ENCODE data around the gene PACS2.
A peak's percentile ranks its signal among the peaks of the same experiment; 100 is the strongest.
"Not testable (repeated sequence)": the region's sequence is repeated elsewhere in the genome, so short reads cannot be mapped to it uniquely, and the experiment has no call there.

PACS2 gene

DNA sequence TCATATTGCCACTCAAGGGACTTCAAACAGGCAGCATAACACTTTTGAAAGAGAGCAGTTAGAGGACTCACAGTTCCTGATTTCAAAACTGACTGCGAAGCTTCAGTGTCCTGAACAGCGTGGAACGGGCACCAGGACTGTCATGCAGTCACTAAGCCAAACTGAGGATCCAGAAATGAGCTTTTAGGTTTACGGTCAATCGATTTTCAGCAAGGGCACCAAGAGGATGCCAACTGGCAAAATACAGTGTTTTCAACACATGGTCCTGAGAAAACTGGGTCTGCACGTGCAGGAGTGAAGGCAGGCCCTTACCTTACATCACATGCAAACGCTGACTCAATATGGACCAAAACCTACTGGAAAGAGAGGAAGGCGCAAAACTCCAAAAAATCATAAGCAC is 29.4 kb upstream of the PACS2 start:
- TF ChIP-seq, protein P1, sequence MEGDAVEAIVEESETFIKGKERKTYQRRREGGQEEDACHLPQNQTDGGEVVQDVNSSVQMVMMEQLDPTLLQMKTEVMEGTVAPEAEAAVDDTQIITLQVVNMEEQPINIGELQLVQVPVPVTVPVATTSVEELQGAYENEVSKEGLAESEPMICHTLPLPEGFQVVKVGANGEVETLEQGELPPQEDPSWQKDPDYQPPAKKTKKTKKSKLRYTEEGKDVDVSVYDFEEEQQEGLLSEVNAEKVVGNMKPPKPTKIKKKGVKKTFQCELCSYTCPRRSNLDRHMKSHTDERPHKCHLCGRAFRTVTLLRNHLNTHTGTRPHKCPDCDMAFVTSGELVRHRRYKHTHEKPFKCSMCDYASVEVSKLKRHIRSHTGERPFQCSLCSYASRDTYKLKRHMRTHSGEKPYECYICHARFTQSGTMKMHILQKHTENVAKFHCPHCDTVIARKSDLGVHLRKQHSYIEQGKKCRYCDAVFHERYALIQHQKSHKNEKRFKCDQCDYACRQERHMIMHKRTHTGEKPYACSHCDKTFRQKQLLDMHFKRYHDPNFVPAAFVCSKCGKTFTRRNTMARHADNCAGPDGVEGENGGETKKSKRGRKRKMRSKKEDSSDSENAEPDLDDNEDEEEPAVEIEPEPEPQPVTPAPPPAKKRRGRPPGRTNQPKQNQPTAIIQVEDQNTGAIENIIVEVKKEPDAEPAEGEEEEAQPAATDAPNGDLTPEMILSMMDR (IDR thresholded peaks at IDR 0.05; ENCODE audit: low read depth, low read length) = no peak
- no peak for TF ChIP-seq POLR2A (IDR thresholded peaks at IDR 0.05; ENCODE audit: extremely low read depth, insufficient read length)
- no peak for TF ChIP-seq MYC (IDR thresholded peaks at IDR 0.05; ENCODE audit: low read depth, low read length)
- TF ChIP-seq, protein P2, sequence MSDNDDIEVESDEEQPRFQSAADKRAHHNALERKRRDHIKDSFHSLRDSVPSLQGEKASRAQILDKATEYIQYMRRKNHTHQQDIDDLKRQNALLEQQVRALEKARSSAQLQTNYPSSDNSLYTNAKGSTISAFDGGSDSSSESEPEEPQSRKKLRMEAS (IDR thresholded peaks at IDR 0.05; ENCODE audit: low read depth, low read length) = no peak
- H3K4me3 ChIP-seq (ENCODE audit: low read depth, low read length) = no peak overlapping the region
- DNase-seq (ENCODE audit: low read depth) = no peak

DNA sequence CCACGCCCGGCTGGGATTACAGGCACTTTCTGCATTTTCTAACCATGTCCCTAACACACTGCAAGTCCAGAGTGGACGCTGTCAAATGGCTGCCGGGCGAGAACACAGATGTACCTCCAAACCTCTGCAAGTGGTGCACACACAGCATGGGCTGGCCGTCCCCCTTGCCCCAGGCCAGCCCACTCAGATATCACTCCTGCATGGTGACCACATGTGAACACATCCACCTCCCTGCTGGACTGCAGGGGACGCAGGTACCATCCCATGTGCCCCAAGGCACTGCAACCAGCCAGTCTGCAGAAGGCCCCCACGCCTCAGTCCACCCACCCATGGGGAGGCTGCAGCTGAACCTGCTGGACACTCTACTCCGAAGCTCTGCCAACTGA is 27.8 kb upstream of the PACS2 start:
- H3K4me3 ChIP-seq (ENCODE audit: low read depth, low read length) = no peak overlapping the region
- DNase-seq (ENCODE audit: low read depth) = no peak
- TF ChIP-seq, protein P2 (IDR thresholded peaks at IDR 0.05; ENCODE audit: low read depth, low read length) = no peak
- TF ChIP-seq MYC (IDR thresholded peaks at IDR 0.05; ENCODE audit: low read depth, low read length) = no peak
- TF ChIP-seq, protein P1 (IDR thresholded peaks at IDR 0.05; ENCODE audit: low read depth, low read length) = no peak
- TF ChIP-seq POLR2A (IDR thresholded peaks at IDR 0.05; ENCODE audit: extremely low read depth, insufficient read length) = no peak

DNA sequence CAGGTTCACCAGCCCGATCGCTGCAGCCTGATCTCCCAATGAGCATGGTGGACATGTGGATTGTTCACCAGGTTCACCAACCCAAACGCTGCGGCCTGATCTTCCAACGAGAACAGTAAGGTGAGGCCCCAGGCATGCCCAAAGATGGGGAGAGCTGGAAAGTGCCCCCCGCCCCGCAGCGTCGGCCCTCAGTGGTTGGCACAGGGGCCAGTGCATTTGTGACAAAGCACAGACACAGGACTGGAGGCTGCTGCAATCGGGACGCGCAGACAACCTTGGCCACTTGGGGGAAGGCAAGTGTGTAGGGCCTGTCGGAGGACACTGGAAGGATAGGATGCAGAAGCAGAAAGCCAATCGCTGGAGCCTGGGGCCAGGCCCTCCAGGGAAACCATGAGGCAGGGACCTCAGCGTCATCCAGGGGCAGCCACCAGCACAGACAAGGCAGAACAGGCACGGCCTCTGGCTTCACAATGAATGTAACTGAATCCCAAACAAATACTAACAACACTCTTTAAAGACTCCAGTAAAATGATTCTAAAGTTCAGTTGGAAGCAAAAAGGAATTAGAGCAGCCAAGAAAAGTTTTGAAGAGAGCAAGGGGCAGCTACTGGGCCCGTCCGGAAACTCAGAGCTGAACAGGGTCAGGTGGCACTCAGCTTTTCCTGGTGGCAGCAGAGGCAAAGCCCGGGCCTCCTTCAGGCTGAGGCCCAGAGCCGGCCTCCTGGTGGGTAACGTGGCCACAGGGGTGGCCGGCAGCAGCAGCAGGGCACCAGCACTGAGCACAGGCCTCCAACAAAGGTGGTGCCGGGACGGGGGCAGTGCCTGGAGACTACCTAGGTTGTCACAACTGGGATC is 27.1 kb upstream of the PACS2 start:
- TF ChIP-seq MYC (IDR thresholded peaks at IDR 0.05; ENCODE audit: low read depth, low read length) (no peak), POLR2A (IDR thresholded peaks at IDR 0.05; ENCODE audit: extremely low read depth, insufficient read length) (no peak)
- TF ChIP-seq, protein P2 (IDR thresholded peaks at IDR 0.05; ENCODE audit: low read depth, low read length) = no peak
- TF ChIP-seq, protein P1 (IDR thresholded peaks at IDR 0.05; ENCODE audit: low read depth, low read length) = no peak

DNA sequence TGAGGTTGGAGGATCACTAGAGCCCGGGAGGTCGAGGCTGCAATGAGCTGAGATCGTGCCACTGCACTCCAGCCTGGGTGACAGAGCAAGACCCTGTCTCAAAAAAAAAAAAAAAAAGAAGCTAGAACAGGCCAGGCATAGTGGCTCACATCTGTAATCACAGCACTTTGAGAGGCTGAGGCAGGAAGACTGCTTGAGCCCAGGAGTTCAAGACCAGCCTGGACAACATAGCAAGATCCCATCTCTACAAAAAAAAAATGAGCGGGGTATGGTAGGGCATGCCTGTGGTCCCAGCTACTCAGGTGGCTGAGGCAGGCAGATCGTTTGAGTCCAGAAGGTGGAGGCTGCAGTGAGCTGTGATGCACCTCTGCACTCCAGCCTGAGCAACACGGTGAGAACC is 25.6 kb upstream of the PACS2 start:
- DNase-seq (ENCODE audit: low read depth); H3K4me3 ChIP-seq (ENCODE audit: low read depth, low read length): not testable (repeated sequence)

More for the DNA sequence above, 27.1 kb upstream of the PACS2 start:
- no peak for DNase-seq (ENCODE audit: low read depth)
- no peak overlapping the region for H3K4me3 ChIP-seq (ENCODE audit: low read depth, low read length)

DNA sequence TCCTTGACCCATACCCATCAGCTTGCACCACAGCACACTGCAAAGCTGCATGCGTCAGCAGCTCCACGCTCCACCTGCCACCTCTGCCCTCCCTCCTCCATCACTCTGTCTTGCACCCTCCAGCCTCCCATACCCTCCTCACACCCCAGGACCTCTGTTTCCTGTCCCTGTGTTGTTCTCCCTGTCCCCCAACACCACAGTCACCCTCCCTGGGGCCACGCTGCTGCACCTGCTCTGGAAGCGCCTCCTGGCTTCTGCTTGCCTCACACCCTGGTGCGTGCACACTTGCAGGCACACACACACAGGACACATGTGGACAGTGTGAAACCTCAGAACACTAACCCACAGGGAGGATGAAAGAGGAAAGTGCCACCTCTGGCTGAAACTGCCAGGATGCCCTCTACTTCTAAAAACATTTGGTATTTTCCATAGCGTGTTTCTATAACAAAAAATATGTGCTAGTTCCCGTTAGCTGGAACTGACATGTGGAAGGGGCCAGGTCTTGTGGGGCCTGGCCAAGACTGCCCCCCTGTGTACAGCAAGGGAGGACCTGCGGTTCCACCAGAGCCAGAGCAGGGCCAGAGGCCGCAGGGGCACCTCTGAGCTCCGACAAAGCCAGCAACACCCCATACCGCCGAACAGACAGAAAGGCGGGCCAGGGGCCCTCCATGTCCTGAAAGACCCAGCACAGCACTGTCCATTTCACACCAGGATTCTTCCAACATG is 23.8 kb upstream of the PACS2 start:
- H3K4me3 ChIP-seq (ENCODE audit: low read depth, low read length) = no peak overlapping the region
- peak; percentile 34 for DNase-seq (ENCODE audit: low read depth)
- TF ChIP-seq, protein P2 (IDR thresholded peaks at IDR 0.05; ENCODE audit: low read depth, low read length) = no peak
- TF ChIP-seq, protein P1 (IDR thresholded peaks at IDR 0.05; ENCODE audit: low read depth, low read length) = no peak
- TF ChIP-seq MYC (IDR thresholded peaks at IDR 0.05; ENCODE audit: low read depth, low read length) (no peak), POLR2A (IDR thresholded peaks at IDR 0.05; ENCODE audit: extremely low read depth, insufficient read length) (no peak)
